HFF-Myc (cell line): ENCODE results near the gene TLE2.

Source experiments
- DNase-seq: peaks from one replicate; pipeline ENCODE4 v3.0.0-alpha.2; 2011; ENCODE audit warnings: low read depth; ENCODE audit errors: extremely low read depth
- H3K4me3 ChIP-seq: replicated peaks from 2 replicates; pipeline ENCODE4 v1.5.1; 2011; ENCODE audit warnings: low read depth, mild to moderate bottlenecking, control low read depth, low read length
- CTCF ChIP-seq: IDR thresholded peaks from 2 replicates; pipeline ENCODE4 v1.5.1; 2012; ENCODE audit warnings: mild to moderate bottlenecking, low read depth, low read length, control low read depth; ENCODE audit errors: missing control alignments

TLE2 gene

DNA sequence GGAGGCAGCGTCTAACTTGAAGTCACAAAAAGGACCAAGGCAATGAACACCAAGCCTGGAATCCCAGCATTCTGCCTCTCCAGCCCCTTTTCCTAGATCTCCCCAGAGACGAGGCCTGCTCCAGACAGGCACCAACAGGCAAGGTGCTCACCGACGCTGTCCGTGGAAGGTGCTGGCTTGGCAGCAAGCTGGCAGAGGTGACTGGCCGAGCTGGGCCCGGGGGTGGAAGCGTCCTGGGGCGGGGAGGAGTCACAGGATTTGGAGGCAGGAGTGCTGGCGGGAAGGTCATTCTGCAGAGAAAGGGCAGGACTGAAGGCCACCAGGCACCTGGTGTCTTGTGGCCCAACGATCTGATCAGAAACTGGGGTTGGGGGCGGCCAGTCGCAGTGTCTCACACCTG is 18.2 kb downstream of the TLE2 start:
- no peak overlapping the region for H3K4me3 ChIP-seq
- TF ChIP-seq CTCF = no peak
- no peak for DNase-seq

DNA sequence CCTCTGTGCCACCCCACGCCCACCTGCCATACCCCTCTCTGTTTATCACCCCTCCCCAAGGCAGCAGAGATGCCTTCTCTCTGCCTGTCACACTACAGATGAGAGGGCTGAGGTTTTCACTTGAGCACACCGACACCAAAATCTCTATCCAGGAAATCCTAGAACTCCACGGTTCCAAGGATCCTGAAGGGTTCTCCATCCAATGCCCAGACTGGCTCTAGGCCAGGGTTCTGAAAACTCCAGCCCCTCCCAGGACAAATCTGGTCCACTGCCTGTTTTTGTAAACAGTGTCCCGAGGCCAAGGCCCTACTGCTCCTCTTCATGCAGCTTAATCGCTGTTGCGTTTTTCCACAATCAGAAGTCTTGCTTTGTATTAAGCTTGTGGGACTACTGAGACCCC is 20.1 kb downstream of the TLE2 start:
- no peak for TF ChIP-seq CTCF
- no peak overlapping the region for H3K4me3 ChIP-seq
- DNase-seq = no peak

DNA sequence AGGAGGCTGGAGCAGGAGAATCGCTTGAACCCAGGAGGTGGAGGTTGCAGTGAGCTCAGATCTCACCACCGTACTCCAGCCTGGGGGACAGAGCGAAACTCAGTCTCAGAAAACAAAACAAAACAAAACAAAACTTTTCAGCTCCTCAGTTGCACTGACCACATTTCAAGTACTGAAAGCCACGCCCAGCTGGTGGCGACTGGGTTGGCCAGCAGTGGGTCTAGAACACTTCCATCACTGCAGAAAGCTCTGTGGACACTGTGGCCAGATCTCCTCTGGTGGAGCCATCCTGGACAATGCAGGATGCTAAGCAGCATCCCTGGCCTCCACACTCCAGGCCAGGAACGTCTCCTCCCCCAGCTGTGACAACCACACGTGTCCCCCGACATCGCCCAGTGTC is 21.1 kb downstream of the TLE2 start:
- no peak for TF ChIP-seq CTCF
- no peak for DNase-seq
- no peak overlapping the region for H3K4me3 ChIP-seq

- DNase-seq = no peak
- TF ChIP-seq CTCF = no peak
- H3K4me3 ChIP-seq = no peak overlapping the region
These were observed 22.9 kb downstream of the TLE2 start for GRCh38 chr19:3006075-3006767.

DNA sequence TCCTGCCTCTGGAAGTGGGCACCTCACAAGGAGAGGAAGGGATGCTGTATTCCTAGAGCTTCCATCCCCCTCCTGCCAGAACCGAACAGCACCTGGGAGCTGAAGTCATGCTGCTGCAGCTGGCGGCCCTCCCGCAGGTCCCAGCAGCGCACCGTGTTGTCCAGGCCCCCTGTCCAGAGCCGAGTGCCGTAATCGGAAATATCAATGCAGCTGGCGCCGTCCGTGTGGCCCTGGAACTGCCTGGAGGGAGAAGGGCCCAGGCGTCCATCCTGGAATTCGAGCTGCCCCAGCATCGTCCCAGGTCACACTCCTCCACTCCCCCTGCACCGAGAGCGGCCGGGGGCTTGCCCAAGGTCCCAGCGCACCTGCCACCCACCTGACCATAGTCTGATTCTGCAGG is 23.7 kb downstream of the TLE2 start:
- no peak for TF ChIP-seq CTCF
- H3K4me3 ChIP-seq = no peak overlapping the region
- no peak for DNase-seq

DNA sequence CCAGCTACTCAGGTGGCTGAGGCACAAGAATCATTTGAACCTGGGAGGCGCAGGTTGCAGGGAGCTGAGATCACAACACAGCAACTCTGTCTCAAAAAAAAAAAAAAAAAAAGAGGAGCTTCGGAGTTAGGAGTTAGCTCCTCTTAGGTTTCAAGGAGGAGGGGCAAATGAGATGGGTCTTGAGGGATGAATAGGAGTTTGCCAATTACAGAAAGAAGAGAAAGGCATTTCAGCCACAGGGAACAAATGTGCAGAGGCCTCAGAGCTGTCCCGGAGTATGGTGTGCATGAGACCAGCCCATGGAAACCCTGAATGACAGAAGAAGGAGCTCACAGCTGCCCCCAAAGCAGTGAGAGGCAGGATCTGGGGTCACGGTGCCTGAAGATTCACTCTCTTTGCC is 24.6 kb downstream of the TLE2 start:
- DNase-seq = no peak
- no peak overlapping the region for H3K4me3 ChIP-seq
- TF ChIP-seq CTCF = no peak

DNA sequence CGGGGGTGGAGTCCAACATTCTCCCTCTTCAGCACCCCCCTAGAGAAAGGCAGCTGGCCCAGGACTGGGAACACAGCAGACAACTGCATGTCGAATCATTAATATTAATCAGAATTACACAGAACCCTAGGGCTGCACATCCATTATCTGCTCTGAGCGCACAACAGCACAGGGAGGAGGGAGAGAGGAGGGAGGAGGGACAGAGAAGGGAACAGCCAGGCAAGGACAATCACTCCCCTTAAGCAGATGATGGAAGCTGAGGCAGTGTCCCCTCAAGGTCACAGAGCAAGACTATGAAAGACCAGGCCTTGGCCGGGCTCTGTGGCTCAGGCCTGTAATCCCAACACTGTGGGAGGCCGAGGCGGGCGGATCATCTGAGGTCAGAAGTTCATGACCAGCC is 26.0 kb downstream of the TLE2 start:
- no peak for DNase-seq

More for the DNA sequence above, 26.0 kb downstream of the TLE2 start:
- no peak for TF ChIP-seq CTCF
- H3K4me3 ChIP-seq = no peak overlapping the region
